ELF-1 (cell line): Measurements from ENCODE around the gene HIGD2B.
"Not testable (repeated sequence)": the region's sequence is repeated elsewhere in the genome, so short reads cannot be mapped to it uniquely, and the experiment has no call there.

Source experiments
- DNase-seq: peaks from one replicate; pipeline ENCODE4 v3.0.0-alpha.2; 2016; ENCODE audit warnings: low read depth, low spot score

HIGD2B gene

GRCh38 chr15:72676838-72677237 is 9.1 kb downstream of the HIGD2B start:
- no peak for DNase-seq

GRCh38 chr15:72671525-72671924 is 14.5 kb downstream of the HIGD2B start:
- no peak for DNase-seq

- DNase-seq, result peak; percentile 95
Measured at GRCh38 chr15:72670656-72671352, 15.2 kb downstream of the HIGD2B start.

- DNase-seq, result not testable (repeated sequence)
Measured at GRCh38 chr15:72669803-72670202, 16.2 kb downstream of the HIGD2B start.

GRCh38 chr15:72665706-72666105 is 20.3 kb downstream of the HIGD2B start:
- not testable (repeated sequence) for DNase-seq

- not testable (repeated sequence) for DNase-seq
Measured at GRCh38 chr15:72663931-72664330, 22.1 kb downstream of the HIGD2B start.

GRCh38 chr15:72661081-72661480 is 24.9 kb downstream of the HIGD2B start:
- DNase-seq, result not testable (repeated sequence)

- DNase-seq, result not testable (repeated sequence)
Measured at GRCh38 chr15:72656014-72656413, 30.0 kb downstream of the HIGD2B start.

GRCh38 chr15:72654397-72654796 is 31.6 kb downstream of the HIGD2B start, which contains the start of gene GOLGA6B:
Gene GOLGA6B, plus strand, starts transcription at chr15:72654697. Its CDS starts 41 bp downstream, at chr15:72654738.
- DNase-seq, result not testable (repeated sequence)

- not testable (repeated sequence) for DNase-seq
Measured at GRCh38 chr15:72648631-72649253, 37.2 kb downstream of the HIGD2B start.

GRCh38 chr15:72642271-72642670 is 43.7 kb downstream of the HIGD2B start:
- not testable (repeated sequence) for DNase-seq

- not testable (repeated sequence) for DNase-seq
Measured at GRCh38 chr15:72639759-72640483, 46.1 kb downstream of the HIGD2B start.

GRCh38 chr15:72636519-72637282 is 49.3 kb downstream of the HIGD2B start:
- peak; percentile 84 for DNase-seq

- not testable (repeated sequence) for DNase-seq
Measured at GRCh38 chr15:72629068-72629570, 56.9 kb downstream of the HIGD2B start.

GRCh38 chr15:72628249-72629067 is 57.5 kb downstream of the HIGD2B start:
- DNase-seq, result peak; percentile 34

GRCh38 chr15:72626153-72626552 is 59.8 kb downstream of the HIGD2B start:
- DNase-seq, result not testable (repeated sequence)
